Measurements from ENCODE around the gene FHDC1.

The FHDC1 gene

DNA sequence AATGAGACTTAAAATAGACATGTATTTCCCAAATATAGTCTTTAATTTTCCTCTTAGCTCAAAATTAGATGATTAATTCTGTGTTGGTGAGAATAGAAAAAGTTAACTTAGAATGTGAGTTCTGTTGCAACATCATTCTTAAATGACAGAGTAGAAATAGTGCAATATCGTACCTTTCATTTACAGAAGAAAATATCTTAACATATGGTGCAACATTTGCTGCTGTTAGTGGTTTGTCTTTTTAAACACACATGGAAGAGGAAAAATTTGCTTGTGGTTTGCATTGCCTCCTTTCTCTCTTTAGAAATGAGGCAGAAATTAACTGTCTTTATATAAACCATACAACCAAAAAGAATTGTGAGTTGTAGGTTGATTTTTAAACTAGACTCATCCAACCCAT lies 39.3 kb upstream of the FHDC1 start:
- TF ChIP-seq ZBTB7A (IDR thresholded peaks at IDR 0.05; ENCODE audit: low read depth) (no peak), FOXM1 (IDR thresholded peaks at IDR 0.05; ENCODE audit: borderline replicate concordance, low read depth) (no peak), NFIC (IDR thresholded peaks at IDR 0.05) (no peak), USF1 (IDR thresholded peaks at IDR 0.05) (no peak), YY1 (IDR thresholded peaks at IDR 0.05; ENCODE audit: low read depth) (no peak), RAD21 (IDR thresholded peaks at IDR 0.05; ENCODE audit: low read depth) (no peak), TEAD4 (IDR thresholded peaks at IDR 0.05) (no peak), EGR1 (IDR thresholded peaks at IDR 0.05) (no peak), CEBPB (IDR thresholded peaks at IDR 0.05) (no peak), MAX (IDR thresholded peaks at IDR 0.05) (no peak), TCF12 (IDR thresholded peaks at IDR 0.05; ENCODE audit: low read depth) (no peak), EP300 (IDR thresholded peaks at IDR 0.05; ENCODE audit: borderline replicate concordance) (no peak), CREB1 (IDR thresholded peaks at IDR 0.05; ENCODE audit: low read depth) (no peak), TAF1 (IDR thresholded peaks at IDR 0.05; ENCODE audit: low read depth) (no peak)
- TF ChIP-seq, protein P1, sequence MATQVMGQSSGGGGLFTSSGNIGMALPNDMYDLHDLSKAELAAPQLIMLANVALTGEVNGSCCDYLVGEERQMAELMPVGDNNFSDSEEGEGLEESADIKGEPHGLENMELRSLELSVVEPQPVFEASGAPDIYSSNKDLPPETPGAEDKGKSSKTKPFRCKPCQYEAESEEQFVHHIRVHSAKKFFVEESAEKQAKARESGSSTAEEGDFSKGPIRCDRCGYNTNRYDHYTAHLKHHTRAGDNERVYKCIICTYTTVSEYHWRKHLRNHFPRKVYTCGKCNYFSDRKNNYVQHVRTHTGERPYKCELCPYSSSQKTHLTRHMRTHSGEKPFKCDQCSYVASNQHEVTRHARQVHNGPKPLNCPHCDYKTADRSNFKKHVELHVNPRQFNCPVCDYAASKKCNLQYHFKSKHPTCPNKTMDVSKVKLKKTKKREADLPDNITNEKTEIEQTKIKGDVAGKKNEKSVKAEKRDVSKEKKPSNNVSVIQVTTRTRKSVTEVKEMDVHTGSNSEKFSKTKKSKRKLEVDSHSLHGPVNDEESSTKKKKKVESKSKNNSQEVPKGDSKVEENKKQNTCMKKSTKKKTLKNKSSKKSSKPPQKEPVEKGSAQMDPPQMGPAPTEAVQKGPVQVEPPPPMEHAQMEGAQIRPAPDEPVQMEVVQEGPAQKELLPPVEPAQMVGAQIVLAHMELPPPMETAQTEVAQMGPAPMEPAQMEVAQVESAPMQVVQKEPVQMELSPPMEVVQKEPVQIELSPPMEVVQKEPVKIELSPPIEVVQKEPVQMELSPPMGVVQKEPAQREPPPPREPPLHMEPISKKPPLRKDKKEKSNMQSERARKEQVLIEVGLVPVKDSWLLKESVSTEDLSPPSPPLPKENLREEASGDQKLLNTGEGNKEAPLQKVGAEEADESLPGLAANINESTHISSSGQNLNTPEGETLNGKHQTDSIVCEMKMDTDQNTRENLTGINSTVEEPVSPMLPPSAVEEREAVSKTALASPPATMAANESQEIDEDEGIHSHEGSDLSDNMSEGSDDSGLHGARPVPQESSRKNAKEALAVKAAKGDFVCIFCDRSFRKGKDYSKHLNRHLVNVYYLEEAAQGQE (IDR thresholded peaks at IDR 0.05; ENCODE audit: low read depth), result no peak

DNA sequence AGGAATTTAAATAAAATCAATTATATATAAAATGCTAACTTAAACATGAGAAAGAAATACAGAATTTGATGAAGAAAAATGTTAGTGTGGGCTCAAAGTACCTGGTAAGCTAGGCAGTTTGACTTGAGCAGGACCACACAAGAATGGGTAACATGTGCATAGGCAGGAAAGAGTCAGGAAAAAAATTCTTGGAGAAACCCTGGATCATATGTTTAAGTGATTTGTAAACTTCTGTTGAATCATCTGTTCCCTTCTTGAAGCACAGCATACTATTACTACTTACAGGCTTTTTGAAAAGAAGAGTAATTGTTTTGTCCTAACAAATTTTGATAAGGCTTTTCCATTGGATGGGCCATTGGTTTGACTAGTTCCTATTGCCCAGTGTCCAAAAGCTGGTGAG lies 37.5 kb upstream of the FHDC1 start:
- no peak for TF ChIP-seq TCF12 (IDR thresholded peaks at IDR 0.05; ENCODE audit: low read depth)
- no peak for TF ChIP-seq EP300 (IDR thresholded peaks at IDR 0.05; ENCODE audit: borderline replicate concordance)
- no peak for TF ChIP-seq MAX (IDR thresholded peaks at IDR 0.05)
- TF ChIP-seq FOXM1 (IDR thresholded peaks at IDR 0.05; ENCODE audit: borderline replicate concordance, low read depth), result no peak
- TF ChIP-seq TAF1 (IDR thresholded peaks at IDR 0.05; ENCODE audit: low read depth), result no peak
- TF ChIP-seq CEBPB (IDR thresholded peaks at IDR 0.05), result no peak
- TF ChIP-seq YY1 (IDR thresholded peaks at IDR 0.05; ENCODE audit: low read depth), result no peak
- TF ChIP-seq USF1 (IDR thresholded peaks at IDR 0.05), result no peak
- TF ChIP-seq, protein P1 (IDR thresholded peaks at IDR 0.05; ENCODE audit: low read depth), result no peak
- TF ChIP-seq CREB1 (IDR thresholded peaks at IDR 0.05; ENCODE audit: low read depth), result no peak
- TF ChIP-seq NFIC (IDR thresholded peaks at IDR 0.05), result no peak
- no peak for TF ChIP-seq EGR1 (IDR thresholded peaks at IDR 0.05)
- TF ChIP-seq TEAD4 (IDR thresholded peaks at IDR 0.05), result no peak
- no peak for TF ChIP-seq ZBTB7A (IDR thresholded peaks at IDR 0.05; ENCODE audit: low read depth)
- TF ChIP-seq RAD21 (IDR thresholded peaks at IDR 0.05; ENCODE audit: low read depth), result no peak

GRCh38 chr4:152900395-152900794 lies 35.7 kb upstream of the FHDC1 start:
- no peak for TF ChIP-seq TAF1 (IDR thresholded peaks at IDR 0.05; ENCODE audit: low read depth)
- no peak for TF ChIP-seq NFIC (IDR thresholded peaks at IDR 0.05)
- TF ChIP-seq MAX (IDR thresholded peaks at IDR 0.05), result no peak
- no peak for TF ChIP-seq ZBTB7A (IDR thresholded peaks at IDR 0.05; ENCODE audit: low read depth)
- TF ChIP-seq YY1 (IDR thresholded peaks at IDR 0.05; ENCODE audit: low read depth), result no peak
- TF ChIP-seq, protein P1 (IDR thresholded peaks at IDR 0.05; ENCODE audit: low read depth), result no peak
- TF ChIP-seq CREB1 (IDR thresholded peaks at IDR 0.05; ENCODE audit: low read depth), result no peak
- TF ChIP-seq EGR1 (IDR thresholded peaks at IDR 0.05), result no peak
- TF ChIP-seq RAD21 (IDR thresholded peaks at IDR 0.05; ENCODE audit: low read depth), result no peak
- TF ChIP-seq USF1 (IDR thresholded peaks at IDR 0.05), result no peak
- no peak for TF ChIP-seq CEBPB (IDR thresholded peaks at IDR 0.05)
- no peak for TF ChIP-seq TEAD4 (IDR thresholded peaks at IDR 0.05)
- no peak for TF ChIP-seq FOXM1 (IDR thresholded peaks at IDR 0.05; ENCODE audit: borderline replicate concordance, low read depth)
- no peak for TF ChIP-seq TCF12 (IDR thresholded peaks at IDR 0.05; ENCODE audit: low read depth)
- TF ChIP-seq EP300 (IDR thresholded peaks at IDR 0.05; ENCODE audit: borderline replicate concordance), result no peak

Measured in Ishikawa (cell line).